Fibroblast of skin of scalp (primary cell): Measurements from ENCODE around the gene SHANK3.

ENCODE experiments used
- DNase-seq: peaks from one replicate; pipeline ENCODE4 v3.0.0-alpha.2; 2013

Gene SHANK3

DNA sequence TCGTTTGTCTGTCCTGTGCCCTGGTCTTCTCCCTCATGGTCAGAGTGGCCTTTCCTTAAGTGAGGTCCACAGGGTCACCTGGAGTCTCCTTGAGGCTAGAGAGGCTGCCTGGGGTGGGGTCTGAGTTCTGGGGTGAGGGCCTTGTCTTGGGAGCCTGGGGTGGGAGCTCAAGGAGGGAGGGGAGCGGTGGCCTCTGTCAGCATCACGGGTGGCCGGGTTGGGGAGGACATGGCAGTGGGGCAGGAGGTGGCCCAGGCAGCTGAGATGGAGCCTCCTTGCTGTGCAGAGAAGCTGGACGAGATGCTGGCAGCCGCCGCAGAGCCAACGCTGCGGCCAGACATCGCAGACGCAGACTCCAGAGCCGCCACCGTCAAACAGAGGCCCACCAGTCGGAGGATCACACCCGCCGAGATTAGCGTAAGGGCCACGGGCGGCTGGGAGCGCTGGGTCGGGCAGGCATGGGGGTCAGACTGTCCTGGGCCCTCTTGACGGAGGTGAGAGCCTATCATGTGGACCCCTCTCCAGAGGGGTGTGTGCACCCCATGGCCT is 42.1 kb downstream of the SHANK3 start:
- DNase-seq: no peak

DNA sequence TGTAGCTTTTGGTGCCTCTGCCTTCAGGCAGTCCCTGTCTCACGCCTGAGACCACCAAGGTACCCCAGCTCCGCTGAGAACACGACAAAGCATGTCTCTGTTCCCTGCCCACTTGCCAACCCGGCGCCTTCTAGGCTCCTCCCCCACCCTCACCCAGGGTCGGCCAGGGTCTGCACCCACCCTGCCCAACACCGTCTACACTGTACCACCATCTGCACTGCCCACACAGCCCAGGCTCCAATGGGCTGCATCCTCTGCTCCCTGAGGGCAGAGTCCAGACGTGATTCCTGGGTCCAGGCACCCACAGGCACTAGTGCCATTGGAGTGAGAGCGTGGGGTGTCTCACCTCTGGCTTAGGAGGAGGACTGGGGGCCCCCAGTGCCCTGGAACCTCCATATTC is 42.6 kb downstream of the SHANK3 start:
- no peak for DNase-seq

DNA sequence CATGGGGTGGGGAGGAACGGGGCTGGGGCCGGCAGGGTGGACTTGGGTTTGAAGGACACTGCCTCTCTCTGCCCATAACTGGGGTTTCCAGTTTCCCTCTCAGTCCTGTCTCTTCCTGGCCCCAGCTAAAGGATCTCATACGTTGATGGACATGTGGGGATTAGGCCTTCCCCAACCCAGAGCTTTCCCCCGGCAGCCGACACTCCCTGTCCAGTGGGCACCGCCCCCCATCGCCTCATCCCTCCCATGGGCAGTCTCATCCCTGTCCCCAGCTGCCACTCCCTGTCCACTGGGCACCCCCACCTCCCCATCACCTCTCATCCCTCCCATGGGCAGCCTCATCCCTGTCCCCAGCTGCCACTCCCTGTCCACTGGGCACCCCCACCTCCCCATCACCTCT is 43.2 kb downstream of the SHANK3 start:
- no peak for DNase-seq

GRCh38 chr22:50716290-50717024 is 43.8 kb downstream of the SHANK3 start:
- no peak for DNase-seq

GRCh38 chr22:50717709-50718351 is 45.2 kb downstream of the SHANK3 start:
- no peak for DNase-seq

- no peak for DNase-seq
Measured at GRCh38 chr22:50718352-50718709, 45.7 kb downstream of the SHANK3 start.

- DNase-seq: no peak
Measured at GRCh38 chr22:50719814-50720300, 47.2 kb downstream of the SHANK3 start.

GRCh38 chr22:50720301-50721256 is 48.0 kb downstream of the SHANK3 start:
- no peak for DNase-seq

DNA sequence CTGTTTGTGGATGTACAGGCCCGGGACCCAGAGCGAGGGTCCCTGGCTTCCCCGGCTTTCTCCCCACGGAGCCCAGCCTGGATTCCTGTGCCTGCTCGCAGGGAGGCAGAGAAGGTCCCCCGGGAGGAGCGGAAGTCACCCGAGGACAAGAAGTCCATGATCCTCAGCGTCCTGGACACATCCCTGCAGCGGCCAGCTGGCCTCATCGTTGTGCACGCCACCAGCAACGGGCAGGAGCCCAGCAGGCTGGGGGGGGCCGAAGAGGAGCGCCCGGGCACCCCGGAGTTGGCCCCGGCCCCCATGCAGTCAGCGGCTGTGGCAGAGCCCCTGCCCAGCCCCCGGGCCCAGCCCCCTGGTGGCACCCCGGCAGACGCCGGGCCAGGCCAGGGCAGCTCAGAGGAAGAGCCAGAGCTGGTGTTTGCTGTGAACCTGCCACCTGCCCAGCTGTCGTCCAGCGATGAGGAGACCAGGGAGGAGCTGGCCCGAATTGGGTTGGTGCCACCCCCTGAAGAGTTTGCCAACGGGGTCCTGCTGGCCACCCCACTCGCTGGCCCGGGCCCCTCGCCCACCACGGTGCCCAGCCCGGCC is 48.7 kb downstream of the SHANK3 start:
- DNase-seq: no peak

GRCh38 chr22:50722048-50722701 is 49.6 kb downstream of the SHANK3 start:
- no peak for DNase-seq
